RWPE1 (cell line): ENCODE data around the gene ABCA7.
A peak's percentile ranks its signal among the peaks of the same experiment; 100 is the strongest.

ENCODE experiments used
- CTCF ChIA-PET: fragments of 350-600 bp; sonication (Branson Sonifier 250); formaldehyde crosslinking; extraction: SDS; loops from one replicate; lab custom pipeline; 2021; lab: Yijun Ruan, JAX
- POLR2A ChIA-PET: fragments of 400-600 bp; formaldehyde crosslinking; extraction: SDS; loops from one replicate; lab custom pipeline; 2020; ENCODE audit warnings: antibody characterized with exemption; ENCODE audit not compliant: low non-redundant PET; lab: Yijun Ruan, JAX
- DNase-seq: peaks from one replicate; pipeline ENCODE4 v3.0.0; 2012; ENCODE audit warnings: low spot score
- H3K27ac ChIP-seq: fragments of 450-650 bp; 2 replicates; pipeline ENCODE4 v1.5.1; 2017
- CTCF ChIP-seq: fragments of 450-650 bp; conservative IDR thresholded peaks from 2 replicates; pipeline ENCODE4 v1.5.1; 2017; ENCODE audit warnings: low read depth, mild to moderate bottlenecking

The ABCA7 gene

DNA sequence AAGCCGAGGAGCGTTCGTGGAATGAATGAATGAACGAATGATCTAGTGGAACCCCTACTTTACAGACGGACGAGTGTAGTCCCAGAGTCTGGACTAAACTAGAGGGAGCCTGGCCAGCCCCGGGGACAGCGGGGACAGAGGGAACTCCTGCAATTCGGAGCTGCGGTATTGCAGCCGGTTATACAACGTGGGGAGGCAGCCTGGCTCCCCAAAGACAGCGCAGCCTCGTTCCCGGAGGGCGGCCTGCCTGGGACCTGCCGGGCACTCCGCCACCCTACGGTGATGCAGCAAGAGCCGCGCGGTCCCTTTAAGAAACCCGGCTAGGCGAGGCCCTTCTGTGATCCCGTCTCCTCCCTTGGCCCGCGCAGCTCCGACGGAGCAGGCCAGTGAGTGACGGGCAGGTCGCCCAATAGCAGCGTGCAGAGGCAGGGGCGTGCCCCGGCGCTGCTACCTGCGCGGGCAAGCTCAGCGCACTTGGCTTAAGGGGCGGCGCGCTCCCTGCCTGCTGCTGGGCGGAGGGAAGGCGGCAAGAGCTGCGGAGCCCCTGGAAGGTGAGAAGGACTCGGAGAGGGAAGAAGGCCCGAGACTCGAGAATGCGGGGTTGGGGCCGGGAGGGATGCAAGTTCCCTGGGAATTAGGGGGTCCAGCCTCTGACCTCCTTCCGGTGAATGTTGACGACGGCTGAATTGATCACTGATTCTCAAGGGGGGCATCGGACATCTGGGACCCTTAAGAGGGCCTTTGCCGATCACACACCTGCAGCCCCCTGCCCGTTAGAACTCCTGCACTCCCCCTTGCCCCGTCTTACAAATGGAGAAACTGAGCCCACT lies at the start of gene ABCA7:
ABCA7 (plus strand) TSS at position 462 of the 830 bp plus-strand sequence. CDS start 1,255 bp downstream, outside the sequence.
- TF ChIP-seq CTCF = no peak
- H3K27ac ChIP-seq = peak within 1 kb of the TSS; percentile 81
- ChIA-PET CTCF (no interaction called here), POLR2A (interaction anchor here (0.5 to 1.6 kb wide), 2 partner anchors 12 to 25 kb away, joined by 3 to 11 read pairs; no protein-coding TSS in a partner anchor)
- peak; percentile 96 for DNase-seq

- peak overlapping the region; percentile 39 for H3K27ac ChIP-seq
- POLR2A ChIA-PET = no interaction called here
- CTCF ChIA-PET = no interaction called here
- TF ChIP-seq CTCF = no peak
- DNase-seq = no peak
Observed at GRCh38 chr19:990119-990571, 49.8 kb upstream of the ABCA7 start.

- no peak for TF ChIP-seq CTCF
- ChIA-PET CTCF (no interaction called here), POLR2A (no interaction called here)
Observed at GRCh38 chr19:990746-991145, 49.2 kb upstream of the ABCA7 start.

GRCh38 chr19:991174-991931 lies 48.6 kb upstream of the ABCA7 start:
- no peak for TF ChIP-seq CTCF
- peak; percentile 45 for DNase-seq
- CTCF ChIA-PET = no interaction called here
- peak overlapping the region; percentile 51 for H3K27ac ChIP-seq
- POLR2A ChIA-PET = no interaction called here

More at GRCh38 chr19:990746-991145, 49.2 kb upstream of the ABCA7 start:
- DNase-seq = no peak
- H3K27ac ChIP-seq = peak overlapping the region; percentile 39

GRCh38 chr19:991932-992669 lies 47.8 kb upstream of the ABCA7 start:
- H3K27ac ChIP-seq = peak overlapping the region; percentile 51
- DNase-seq = no peak
- no peak for TF ChIP-seq CTCF
- ChIA-PET CTCF (no interaction called here), POLR2A (no interaction called here)

DNA sequence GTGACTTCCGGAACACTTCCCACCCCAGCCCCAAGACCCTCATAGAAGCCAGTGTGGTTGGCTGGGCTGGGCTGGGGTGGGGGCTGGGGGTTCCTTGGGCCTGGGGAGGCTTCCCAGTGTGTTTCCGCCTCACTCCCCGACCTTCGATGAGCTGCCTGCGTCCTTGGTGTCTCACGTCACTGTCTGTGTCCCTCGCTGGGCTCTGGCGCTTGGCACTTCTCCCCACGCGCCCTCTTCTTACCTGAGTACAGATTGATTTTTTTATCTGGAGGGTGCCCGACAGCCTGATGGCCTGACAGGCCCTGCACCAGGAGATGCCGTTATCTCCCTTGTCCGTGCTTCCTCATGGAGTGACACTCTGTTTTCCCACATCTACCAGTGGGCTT lies 47.2 kb upstream of the ABCA7 start:
- no peak for TF ChIP-seq CTCF
- ChIA-PET POLR2A (no interaction called here), CTCF (no interaction called here)
- DNase-seq = no peak
- H3K27ac ChIP-seq = peak overlapping the region; percentile 51
